GM12873 (cell line): Measurements from ENCODE around the gene SLC25A24.

Source experiments
- CTCF ChIP-seq: IDR thresholded peaks from 2 replicates; pipeline ENCODE4 v1.5.1; 2012; ENCODE audit warnings: low read depth, mild to moderate bottlenecking, moderate library complexity, low read length, control low read depth; ENCODE audit not compliant: insufficient read depth; ENCODE audit errors: missing control alignments

The SLC25A24 gene

DNA sequence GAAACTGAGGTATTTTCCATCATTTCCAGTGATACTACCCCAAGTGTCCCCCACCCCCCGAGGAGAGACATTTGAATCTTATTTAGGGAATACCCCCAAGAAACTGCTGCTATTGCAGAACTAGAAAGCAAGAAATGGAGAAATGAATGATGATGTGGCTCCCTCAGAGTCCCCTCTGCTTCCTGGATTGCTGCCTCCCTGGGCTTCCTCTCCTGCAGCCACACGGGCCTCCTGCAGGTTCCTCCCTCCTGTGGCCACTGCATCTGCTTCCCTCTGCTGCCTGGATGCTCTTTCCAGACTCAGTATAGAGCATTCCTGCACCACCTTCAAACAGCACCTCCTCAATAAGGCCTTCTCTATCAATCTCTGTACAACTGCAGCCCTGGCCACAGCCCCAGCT lies 69.3 kb downstream of the SLC25A24 start:
- TF ChIP-seq CTCF: no peak

- no peak for TF ChIP-seq CTCF
Measured at GRCh38 chr1:108129999-108130398, 70.1 kb downstream of the SLC25A24 start.

DNA sequence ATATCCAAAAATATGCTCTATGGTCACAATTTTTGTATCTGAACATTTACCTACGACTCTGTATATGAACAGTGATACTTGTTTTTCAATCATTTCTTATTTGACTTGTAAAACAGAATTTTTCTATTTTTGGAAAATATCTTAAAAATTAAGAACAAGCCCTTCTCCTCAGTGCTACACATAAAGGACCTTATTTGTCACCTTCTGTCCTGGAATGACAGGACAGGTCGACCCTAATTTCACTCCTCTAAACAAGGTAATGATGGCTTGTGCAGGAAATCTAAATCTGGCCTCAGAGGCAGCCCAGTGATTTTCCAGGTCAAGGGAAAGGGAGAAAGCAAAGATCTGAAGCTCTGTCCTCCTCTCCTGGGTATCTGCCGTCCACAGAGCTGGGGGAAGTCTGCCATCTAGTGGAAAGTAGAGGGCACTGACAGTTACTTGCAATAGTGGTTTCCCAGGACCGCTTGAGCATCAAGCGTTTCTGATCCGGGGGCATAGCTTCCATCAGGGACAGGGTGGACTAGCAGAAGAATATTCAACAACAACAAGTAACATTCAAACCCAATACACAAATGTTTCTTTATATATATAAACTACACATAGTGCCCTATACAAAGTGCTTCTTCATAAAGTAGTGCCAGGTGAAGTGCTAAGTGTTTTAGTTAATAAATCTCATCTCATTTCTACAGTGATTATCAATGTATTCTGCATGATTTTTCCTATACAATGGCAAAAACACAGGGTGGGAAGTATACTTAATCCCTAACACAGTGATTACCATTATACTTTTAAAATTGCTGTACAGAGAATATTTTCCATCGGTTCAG lies 74.6 kb downstream of the SLC25A24 start:
- TF ChIP-seq CTCF: peak; percentile 95

DNA sequence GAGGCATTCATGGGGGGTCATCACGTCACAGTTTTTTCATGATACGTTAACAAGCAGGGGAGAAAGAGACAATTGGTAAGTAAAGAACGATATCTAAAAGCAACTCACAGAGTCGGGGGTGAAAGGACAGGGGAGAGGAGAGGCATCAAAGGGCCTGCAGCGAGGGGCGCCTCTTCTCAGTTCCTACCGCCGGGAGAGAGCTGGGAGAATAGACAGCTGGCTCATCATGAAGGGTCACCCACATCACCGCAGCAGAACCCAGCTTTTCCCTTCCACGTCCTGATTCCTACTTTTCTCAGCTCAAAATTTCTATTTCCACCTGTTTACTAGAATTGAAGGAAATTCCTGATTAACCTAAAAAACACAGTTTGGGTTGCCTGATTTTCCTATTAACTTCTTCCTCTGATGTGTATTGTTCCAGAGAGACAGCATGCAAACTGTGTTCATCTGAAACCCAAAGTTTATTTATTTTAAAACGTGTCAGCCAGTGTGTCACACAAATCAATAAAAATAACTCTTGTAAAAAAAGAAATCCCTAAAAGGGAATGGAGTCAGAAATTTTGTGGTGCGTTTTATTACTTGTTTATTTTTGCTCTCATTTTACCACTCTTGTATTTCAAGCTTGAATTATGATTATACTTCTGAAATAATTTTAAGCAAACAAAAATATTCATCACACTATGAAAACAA lies 75.4 kb downstream of the SLC25A24 start:
- TF ChIP-seq CTCF: no peak

GRCh38 chr1:108124023-108124422 lies 76.1 kb downstream of the SLC25A24 start:
- TF ChIP-seq CTCF: no peak

DNA sequence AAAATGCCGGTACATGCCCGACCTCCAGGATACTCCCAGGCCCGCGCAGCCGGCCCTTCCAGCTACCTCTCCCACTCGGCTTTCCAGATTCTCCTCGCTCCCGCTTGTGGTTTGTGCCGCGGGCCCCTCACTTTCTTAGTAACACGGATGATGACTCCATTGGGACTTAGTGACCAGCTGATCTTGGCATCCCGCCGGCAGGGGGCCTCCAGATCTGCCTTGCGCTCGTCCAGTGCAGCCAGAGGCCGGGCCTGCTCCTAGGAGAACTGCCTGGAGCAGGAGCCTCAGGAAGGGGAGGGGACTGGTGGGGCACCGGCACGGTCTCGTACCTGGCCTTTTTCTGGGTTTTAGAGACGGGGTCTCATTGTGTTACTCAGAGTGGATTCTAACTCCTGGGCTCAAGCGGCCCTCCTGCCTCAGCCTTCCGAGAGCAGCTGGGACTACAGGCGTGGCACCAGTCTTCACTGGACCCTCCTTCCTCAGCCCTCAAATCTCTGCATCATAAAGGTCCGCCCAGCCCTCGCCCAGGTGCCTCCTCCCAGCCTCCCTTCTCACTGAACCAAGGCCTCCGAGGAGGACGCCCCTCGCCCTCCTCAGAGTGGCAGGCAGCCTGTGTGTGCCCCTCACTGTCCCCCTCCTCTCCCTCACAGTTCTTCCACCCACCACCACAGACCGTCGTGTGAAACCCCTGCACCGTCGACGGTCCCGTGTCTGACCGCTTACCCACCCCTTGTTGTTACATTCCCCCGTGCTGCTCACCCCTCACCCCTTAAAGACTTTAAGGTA lies 78.6 kb downstream of the SLC25A24 start:
- TF ChIP-seq CTCF: no peak

DNA sequence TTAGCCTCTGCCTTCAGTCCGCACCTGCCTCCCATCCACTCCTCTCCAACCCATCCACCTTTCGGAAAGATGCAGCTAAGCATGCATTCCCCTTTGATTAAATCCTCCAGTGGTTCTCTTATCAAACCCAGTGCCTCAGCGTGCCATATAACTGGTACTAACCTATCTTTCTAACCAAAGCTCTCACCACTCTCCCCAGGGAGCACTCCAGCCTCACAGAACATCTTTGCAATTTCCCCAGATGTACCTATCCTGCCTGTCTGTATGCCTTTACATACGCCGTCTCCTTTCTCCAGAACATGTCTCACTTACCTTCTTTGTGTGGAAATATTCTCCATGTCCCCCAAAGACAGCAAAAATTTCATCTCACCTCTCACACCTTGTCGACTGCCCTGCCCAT lies 80.0 kb downstream of the SLC25A24 start:
- no peak for TF ChIP-seq CTCF
